Measurements from ENCODE around the gene IER5L. TPM values are rescaled to one million over a fixed set of nuclear protein-coding genes. Genes with fewer than 3 reads are reported as not detected.

The IER5L gene
- total RNA-seq = 9.6 TPM
- long read RNA-seq, transcript IER5L-201 (1 exons, 2,711 nt) = major isoform, 20 of 20 reads
- long read RNA-seq, partial matches to known transcripts = 0 of 20 reads
- long read RNA-seq, other reads (novel, unspliced or antisense) = 0 of 20 reads

DNA sequence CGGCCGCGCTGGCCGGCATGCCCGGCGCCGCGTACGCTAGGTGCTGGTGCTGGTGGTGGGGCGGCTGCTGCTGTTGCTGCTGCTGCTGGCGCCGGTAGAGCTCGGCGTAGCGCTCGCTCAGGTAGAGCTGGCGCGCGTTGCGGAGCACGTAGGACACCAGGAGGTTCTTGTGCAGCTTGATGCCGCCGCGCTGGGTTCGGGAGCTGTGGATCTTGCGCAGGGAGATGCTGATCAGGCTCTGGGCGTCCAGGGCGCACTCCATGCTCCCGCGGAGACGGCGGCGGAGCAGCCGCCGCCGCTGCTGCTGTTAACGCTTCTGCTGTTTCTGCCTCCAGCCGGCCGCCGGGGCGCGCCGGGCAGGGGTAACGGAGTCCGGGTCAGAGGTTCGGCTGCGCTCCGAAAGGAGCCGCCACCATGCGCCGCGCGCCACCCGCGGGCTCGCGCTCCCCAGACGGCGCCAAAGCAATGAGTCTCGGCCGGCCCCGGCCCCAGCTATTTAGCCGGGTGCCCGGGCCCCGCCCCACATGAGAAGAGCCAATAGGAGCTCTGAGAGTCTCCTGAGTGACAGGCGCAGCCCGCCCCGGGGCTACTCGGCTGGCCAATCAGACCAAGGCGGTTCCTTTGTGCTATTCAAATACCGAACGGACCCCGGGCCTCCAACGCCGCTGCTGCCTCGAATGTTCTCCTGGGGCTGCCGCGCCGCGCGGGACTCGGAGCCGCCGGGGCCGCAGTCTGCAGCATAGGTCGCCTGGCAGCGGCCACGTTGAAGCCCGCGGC lies at the start of gene IER5L:
Gene IER5L (minus strand): TSS at position 471 of the 777 bp plus-strand sequence. CDS start 209 bp downstream, at position 262.
- H3K9me3 ChIP-seq = no peaks in the 10 kb centered on the region
- intact Hi-C loops (cut with DNase I) = no loop called here
- peak within 1 kb of the TSS; percentile 83 for H3K4me3 ChIP-seq
- ATAC-seq (peak; percentile 84), DNase-seq (peak; percentile 96)
- peaks cover 21% of the 10 kb centered on the region for H3K4me1 ChIP-seq
- H3K36me3 ChIP-seq = no peaks in the 10 kb centered on the region
- no peak for TF ChIP-seq CTCF (IDR thresholded peaks at IDR 0.05)
- no peaks in the 10 kb centered on the region for H3K27me3 ChIP-seq
- peak within 1 kb of the TSS; percentile 96 for H3K27ac ChIP-seq

DNA sequence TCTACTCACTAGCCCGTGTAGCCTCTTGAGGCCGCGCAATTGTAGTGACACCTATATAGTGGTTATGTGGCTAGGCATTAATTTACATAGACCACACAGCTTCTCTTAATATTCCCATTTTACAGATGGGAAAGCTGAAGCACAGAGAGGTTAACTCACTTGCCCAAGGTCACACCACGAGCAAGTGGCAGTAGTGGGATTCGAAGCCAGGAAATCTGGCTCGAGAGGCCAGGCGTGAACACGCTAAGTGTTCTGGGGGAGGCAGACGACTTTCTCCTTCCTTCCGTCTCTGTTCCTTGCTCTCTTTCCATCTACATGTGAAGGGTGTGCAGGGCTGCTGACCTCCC lies 49.8 kb upstream of the IER5L start:
- H3K27ac ChIP-seq = no peak overlapping the region
- DNase-seq (peak; percentile 34), ATAC-seq (no peak)
- intact Hi-C loops (cut with DNase I) = no loop called here
- no peak for TF ChIP-seq CTCF (IDR thresholded peaks at IDR 0.05)
- peaks cover 14% of the 10 kb centered on the region for H3K4me1 ChIP-seq
- no peaks in the 10 kb centered on the region for H3K9me3 ChIP-seq
- H3K36me3 ChIP-seq = no peaks in the 10 kb centered on the region
- H3K27me3 ChIP-seq = no peaks in the 10 kb centered on the region
- no peak overlapping the region for H3K4me3 ChIP-seq

DNA sequence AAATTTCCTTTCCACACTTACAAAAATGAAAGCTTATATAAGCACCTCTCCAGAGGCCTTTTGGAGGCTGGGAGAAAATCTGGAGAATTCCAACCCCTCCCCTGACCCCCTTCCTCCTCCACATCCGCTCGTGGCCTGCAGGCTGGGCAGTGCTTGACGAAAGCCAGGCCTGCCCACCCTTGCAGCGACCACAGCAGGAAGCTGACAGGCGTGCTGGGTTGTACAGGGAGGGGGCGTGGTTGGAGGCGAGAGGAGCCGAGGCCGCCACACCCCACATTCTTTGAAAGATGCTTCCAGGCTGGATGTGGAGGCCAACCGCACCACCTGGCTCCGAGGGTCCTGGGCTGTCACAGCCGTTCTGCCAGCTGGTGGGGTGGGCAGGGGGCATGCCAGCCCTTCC lies 47.8 kb upstream of the IER5L start:
- no peak overlapping the region for H3K4me3 ChIP-seq
- no peaks in the 10 kb centered on the region for H3K9me3 ChIP-seq
- H3K36me3 ChIP-seq = no peaks in the 10 kb centered on the region
- TF ChIP-seq CTCF (IDR thresholded peaks at IDR 0.05) = no peak
- intact Hi-C loops (cut with DNase I) = no loop called here
- H3K4me1 ChIP-seq = peaks cover 14% of the 10 kb centered on the region
- peak; percentile 77 for DNase-seq
- no peaks in the 10 kb centered on the region for H3K27me3 ChIP-seq
- H3K27ac ChIP-seq = peak overlapping the region; percentile 58
- peak; percentile 71 for ATAC-seq

- peak overlapping the region; percentile 58 for H3K27ac ChIP-seq
- ATAC-seq = no peak
- TF ChIP-seq CTCF (IDR thresholded peaks at IDR 0.05) = no peak
- H3K36me3 ChIP-seq = no peaks in the 10 kb centered on the region
- peaks cover 14% of the 10 kb centered on the region for H3K4me1 ChIP-seq
- H3K27me3 ChIP-seq = no peaks in the 10 kb centered on the region
- no peak overlapping the region for H3K4me3 ChIP-seq
- no peak for DNase-seq
- intact Hi-C loops (cut with DNase I) = no loop called here
- no peaks in the 10 kb centered on the region for H3K9me3 ChIP-seq
Observed at GRCh38 chr9:129225490-129225778, 47.4 kb upstream of the IER5L start.

DNA sequence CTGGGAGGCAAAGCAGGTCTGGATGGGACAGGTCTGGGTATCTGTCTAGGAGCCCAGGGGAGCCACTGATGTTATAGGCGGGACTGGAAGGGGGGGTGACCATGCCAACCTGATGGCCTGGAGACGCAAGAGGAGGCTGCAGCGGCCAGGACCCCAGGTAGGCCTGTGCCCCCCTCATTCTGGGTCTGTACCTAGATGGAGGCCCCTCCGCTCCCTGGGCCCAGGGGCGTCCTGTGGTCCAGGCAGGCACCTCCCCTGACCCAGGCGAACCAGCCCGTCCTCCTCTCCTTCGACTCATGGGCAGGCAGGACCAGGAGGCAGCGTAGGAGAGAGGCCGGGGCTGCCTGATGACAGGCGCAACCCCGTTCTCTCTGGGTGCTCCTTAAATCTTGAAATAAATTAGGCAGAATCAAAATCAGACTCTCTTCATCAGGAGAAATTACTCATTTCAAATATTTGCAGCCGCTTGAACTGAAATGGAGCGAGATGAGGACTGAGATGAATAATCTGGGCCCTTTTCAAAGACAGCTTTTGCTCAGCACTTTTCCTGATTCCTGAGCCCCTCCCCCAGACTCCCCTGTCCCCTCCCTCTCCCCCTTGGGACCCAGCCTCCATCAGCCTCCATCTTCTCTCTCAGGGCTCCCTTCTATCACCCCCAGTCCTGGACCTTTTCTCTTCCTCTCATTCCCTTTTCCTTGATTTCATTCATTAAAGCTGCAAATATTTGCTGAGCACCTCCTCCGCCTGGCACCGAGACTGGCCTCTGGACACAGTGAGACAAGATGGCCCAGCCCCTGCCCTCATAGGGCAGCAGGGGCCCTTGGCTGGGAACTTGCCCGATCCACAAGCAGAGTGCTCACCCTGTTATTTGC lies 46.8 kb upstream of the IER5L start:
- ATAC-seq (no peak), DNase-seq (no peak)
- Histone ChIP-seq H3K27me3 (no peaks in the 10 kb centered on the region), H3K36me3 (no peaks in the 10 kb centered on the region), H3K4me1 (peaks cover 14% of the 10 kb centered on the region), H3K9me3 (no peaks in the 10 kb centered on the region), H3K4me3 (no peak overlapping the region), H3K27ac (peak overlapping the region; percentile 58)
- intact Hi-C loops (cut with DNase I) = no loop called here
- no peak for TF ChIP-seq CTCF (IDR thresholded peaks at IDR 0.05)

Measured in upper lobe of right lung (tissue), 1 donor.